Kidney epithelial cell (primary cell): Measurements from ENCODE around the gene ZSWIM6. TPM values are rescaled to one million over a fixed set of nuclear protein-coding genes. Genes with fewer than 3 reads are reported as not detected.
"Not testable (repeated sequence)": the region's sequence is repeated elsewhere in the genome, so short reads cannot be mapped to it uniquely, and the experiment has no call there.

Experiments
- DNase-seq: peaks from one replicate; pipeline ENCODE4 v3.0.0-alpha.2; 2010; ENCODE audit warnings: low read depth
- H3K27me3 ChIP-seq: 2 replicates; pipeline ENCODE4 v1.6.0; 2011; ENCODE audit warnings: low read length; ENCODE audit not compliant: control insufficient read depth, insufficient read depth
- H3K36me3 ChIP-seq: 2 replicates; pipeline ENCODE4 v1.5.1; 2011; ENCODE audit warnings: low read length; ENCODE audit not compliant: control insufficient read depth, insufficient read depth
- H3K4me3 ChIP-seq: 2 replicates; pipeline ENCODE4 v1.5.1; 2011; ENCODE audit warnings: low read depth, mild to moderate bottlenecking, control low read depth, low read length
- total RNA-seq: library from RNA; depleted of rRNA; stranded (reverse); fragments of >200 nt; gene quantifications from 2 replicates; pipeline ENCODE4 v1.2.3, GENCODE V29; 2015
- TF ChIP-seq, protein P1 (sequence below): IDR thresholded peaks from 2 replicates; pipeline ENCODE4 v1.5.1; 2011; ENCODE audit warnings: mild to moderate bottlenecking, moderate library complexity, low read length, control low read depth, inconsistent platforms; ENCODE audit not compliant: insufficient read depth, poor library complexity, severe bottlenecking

The ZSWIM6 gene
- total RNA-seq, 1 donor from 2014 or later, result 18.5 TPM

DNA sequence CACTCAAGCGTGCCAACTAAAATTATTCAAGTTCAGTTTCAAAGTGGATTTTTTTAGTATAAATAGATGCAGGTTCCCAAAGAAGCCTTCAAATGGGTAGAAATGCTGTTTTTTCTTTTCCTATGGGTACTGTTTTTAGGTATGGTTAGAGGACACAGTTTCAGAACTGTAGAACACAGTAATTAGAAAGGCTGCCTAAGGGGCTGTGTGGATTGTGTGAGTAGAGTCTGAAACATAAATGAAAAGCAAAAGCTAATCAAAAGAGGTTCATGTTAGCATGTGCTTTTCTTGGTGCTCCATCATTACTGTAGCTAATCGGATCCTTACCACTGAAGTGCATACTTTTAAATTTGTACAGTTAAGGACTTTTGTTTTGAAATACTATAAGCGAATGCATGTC, 85.3 kb downstream of the ZSWIM6 start:
- Histone ChIP-seq H3K36me3 (no peaks in the 10 kb centered on the region), H3K4me3 (no peak overlapping the region), H3K27me3 (no peaks in the 10 kb centered on the region)
- TF ChIP-seq, protein P1, sequence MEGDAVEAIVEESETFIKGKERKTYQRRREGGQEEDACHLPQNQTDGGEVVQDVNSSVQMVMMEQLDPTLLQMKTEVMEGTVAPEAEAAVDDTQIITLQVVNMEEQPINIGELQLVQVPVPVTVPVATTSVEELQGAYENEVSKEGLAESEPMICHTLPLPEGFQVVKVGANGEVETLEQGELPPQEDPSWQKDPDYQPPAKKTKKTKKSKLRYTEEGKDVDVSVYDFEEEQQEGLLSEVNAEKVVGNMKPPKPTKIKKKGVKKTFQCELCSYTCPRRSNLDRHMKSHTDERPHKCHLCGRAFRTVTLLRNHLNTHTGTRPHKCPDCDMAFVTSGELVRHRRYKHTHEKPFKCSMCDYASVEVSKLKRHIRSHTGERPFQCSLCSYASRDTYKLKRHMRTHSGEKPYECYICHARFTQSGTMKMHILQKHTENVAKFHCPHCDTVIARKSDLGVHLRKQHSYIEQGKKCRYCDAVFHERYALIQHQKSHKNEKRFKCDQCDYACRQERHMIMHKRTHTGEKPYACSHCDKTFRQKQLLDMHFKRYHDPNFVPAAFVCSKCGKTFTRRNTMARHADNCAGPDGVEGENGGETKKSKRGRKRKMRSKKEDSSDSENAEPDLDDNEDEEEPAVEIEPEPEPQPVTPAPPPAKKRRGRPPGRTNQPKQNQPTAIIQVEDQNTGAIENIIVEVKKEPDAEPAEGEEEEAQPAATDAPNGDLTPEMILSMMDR, result no peak
- DNase-seq, result no peak

DNA sequence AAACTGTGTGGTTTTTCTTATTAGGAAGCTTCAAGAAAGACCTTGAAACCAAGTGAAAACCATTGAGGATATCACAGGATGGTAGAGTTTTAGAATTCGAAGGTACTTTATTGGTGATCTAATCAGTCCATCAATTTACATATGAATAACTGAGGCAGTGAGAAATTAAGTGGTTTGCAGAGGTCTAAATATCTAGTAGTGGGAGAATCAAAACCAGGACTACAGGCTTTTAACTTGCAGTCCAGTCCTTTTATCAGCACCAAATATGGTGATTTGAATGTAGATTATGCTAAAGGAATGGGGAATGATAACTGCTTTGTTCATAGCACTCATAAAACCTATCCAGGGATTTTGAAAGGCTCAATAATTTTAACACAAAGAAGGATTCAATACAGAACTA, 85.8 kb downstream of the ZSWIM6 start:
- no peaks in the 10 kb centered on the region for H3K36me3 ChIP-seq
- H3K4me3 ChIP-seq, result no peak overlapping the region
- no peaks in the 10 kb centered on the region for H3K27me3 ChIP-seq
- DNase-seq, result no peak
- TF ChIP-seq, protein P1, result no peak

GRCh38 chr5:61419106-61419505, 87.0 kb downstream of the ZSWIM6 start:
- no peak for DNase-seq

GRCh38 chr5:61420016-61420415, 88.0 kb downstream of the ZSWIM6 start:
- TF ChIP-seq, protein P1, result no peak
- Histone ChIP-seq H3K27me3 (no peaks in the 10 kb centered on the region), H3K36me3 (no peaks in the 10 kb centered on the region), H3K4me3 (no peak overlapping the region)
- DNase-seq, result no peak

More at GRCh38 chr5:61419106-61419505, 87.0 kb downstream of the ZSWIM6 start:
- Histone ChIP-seq H3K27me3 (no peaks in the 10 kb centered on the region), H3K4me3 (no peak overlapping the region), H3K36me3 (no peaks in the 10 kb centered on the region)
- TF ChIP-seq, protein P1, result no peak

- H3K36me3 ChIP-seq, H3K4me3 ChIP-seq, H3K27me3 ChIP-seq, DNase-seq: not testable (repeated sequence)
Measured at GRCh38 chr5:61421262-61421661, 89.2 kb downstream of the ZSWIM6 start.

- Histone ChIP-seq H3K4me3 (no peak overlapping the region), H3K36me3 (no peaks in the 10 kb centered on the region), H3K27me3 (no peaks in the 10 kb centered on the region)
- TF ChIP-seq, protein P1, result no peak
- DNase-seq, result no peak
Measured at GRCh38 chr5:61423487-61424145, 91.6 kb downstream of the ZSWIM6 start.
